ENCODE measurements around the gene DSCAM.

The DSCAM gene

DNA sequence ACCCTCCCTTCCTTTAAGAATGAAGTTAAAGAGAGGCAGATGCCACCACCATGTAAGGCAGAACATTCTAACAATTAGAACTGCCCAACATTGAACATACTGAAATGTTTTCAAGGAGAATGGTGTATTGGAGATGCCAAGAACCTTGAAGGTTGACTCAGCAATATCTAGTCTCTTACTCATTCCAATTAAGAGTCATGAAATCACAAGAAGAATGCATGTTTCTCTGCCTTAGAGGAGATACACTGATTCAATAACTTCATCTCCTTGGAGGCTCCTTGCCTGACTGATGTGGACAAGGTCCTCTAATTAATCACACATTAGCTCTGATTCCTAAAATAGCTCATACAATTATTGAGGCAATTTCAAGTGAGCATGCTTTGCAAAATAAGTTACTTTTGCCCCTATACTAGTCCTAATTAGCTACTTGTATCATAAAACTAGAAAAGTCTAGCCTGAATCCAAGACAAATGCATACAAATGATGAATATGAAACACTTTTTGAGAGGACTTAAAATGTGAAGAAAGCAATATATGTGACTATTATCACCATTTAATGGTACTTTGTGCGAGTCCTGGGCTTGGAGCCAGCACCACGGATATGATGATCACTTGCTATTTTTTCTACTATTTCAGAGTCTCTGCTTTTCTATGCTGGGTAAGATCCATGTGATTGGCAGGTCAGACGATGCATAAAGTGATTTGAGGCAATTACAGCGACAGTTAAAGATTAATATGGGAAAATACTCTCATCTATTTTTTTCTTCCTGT is 114.5 kb downstream of the DSCAM start:
- Mint-ChIP-seq H3K9me3 (peaks cover 8% of the 10 kb centered on the region), H3K36me3 (ENCODE audit: low read depth) (no peaks in the 10 kb centered on the region), H3K4me3 (no peak overlapping the region), H3K27me3 (no peaks in the 10 kb centered on the region), H3K4me1 (ENCODE audit: low read depth) (no peaks in the 10 kb centered on the region), H3K27ac (no peak overlapping the region)
- intact Hi-C loops (cut with micrococcal nuclease), result no loop called here

DNA sequence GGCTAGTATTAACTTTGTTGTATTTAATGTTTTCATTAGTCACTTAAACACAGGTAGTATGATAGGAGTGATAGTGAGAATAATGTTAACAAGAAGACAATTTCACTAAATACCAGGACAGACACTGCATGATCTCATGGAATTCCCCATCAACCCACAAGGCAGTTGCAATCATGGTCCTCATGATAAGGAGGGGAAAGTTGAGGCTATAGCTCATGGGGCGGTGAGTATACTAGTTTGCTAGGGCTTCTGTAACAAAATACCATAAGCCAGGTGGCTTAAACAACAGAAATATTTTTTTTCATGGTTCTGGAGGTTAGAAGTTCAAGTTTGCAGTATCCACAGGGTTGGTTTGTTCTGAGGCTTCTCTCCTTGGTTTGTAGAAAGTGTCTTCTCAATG is 115.8 kb downstream of the DSCAM start:
- Mint-ChIP-seq H3K9me3 (peaks cover 13% of the 10 kb centered on the region), H3K4me1 (ENCODE audit: low read depth) (no peaks in the 10 kb centered on the region), H3K36me3 (ENCODE audit: low read depth) (no peaks in the 10 kb centered on the region), H3K27me3 (no peaks in the 10 kb centered on the region), H3K27ac (no peak overlapping the region), H3K4me3 (no peak overlapping the region)
- intact Hi-C loops (cut with micrococcal nuclease), result no loop called here

DNA sequence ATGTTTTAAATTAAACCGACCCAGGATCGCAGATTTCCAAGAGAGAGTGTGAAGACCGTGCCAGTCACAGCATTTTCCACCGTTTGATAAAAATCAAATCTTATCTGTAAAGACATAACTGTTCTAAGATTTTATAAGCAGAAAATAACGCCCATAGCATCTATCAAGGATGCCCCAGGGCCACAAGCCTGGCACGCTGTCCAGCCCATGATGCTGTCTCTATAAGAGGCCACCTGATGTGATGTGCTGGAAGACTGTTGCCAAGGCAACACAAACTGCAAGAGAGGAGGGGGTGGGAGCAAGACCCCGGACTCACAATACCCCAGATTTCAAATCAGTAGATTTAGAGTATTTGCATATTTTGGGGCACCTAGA is 116.5 kb downstream of the DSCAM start:
- Mint-ChIP-seq H3K27me3 (no peaks in the 10 kb centered on the region), H3K36me3 (ENCODE audit: low read depth) (no peaks in the 10 kb centered on the region), H3K9me3 (peaks cover 13% of the 10 kb centered on the region), H3K27ac (no peak overlapping the region), H3K4me1 (ENCODE audit: low read depth) (no peaks in the 10 kb centered on the region), H3K4me3 (no peak overlapping the region)
- intact Hi-C loops (cut with micrococcal nuclease), result no loop called here

DNA sequence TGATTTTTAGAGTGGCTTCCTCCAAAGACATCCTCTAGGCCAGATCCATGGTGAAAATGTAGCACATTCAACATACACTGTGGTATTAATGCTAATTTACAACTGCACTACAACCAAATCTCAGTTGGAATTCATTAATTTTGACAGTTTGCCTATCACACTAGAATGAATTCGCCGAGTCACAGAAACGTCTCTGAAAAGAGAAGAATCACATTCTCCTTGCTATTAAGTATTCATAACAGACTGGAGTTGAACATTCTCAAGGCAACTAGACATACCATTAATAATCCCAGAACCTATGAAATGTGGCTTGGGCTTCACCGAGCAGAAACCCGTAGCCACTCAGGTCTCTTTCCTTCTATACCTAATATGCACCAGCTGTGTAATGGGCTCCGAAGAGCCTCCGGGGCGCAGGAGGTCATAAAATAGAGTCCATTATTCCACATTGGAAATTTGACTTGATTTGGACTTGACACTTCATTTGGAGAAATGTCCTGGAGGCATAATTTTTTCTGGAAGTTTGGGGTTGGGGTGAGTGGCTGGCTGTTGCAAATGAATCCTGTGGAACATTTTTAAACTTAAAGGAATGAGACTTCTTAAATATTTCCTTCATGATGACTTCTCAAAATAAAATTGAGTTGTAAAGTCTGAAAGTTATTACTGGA is 117.1 kb downstream of the DSCAM start:
- H3K27ac Mint-ChIP-seq, result no peak overlapping the region

DNA sequence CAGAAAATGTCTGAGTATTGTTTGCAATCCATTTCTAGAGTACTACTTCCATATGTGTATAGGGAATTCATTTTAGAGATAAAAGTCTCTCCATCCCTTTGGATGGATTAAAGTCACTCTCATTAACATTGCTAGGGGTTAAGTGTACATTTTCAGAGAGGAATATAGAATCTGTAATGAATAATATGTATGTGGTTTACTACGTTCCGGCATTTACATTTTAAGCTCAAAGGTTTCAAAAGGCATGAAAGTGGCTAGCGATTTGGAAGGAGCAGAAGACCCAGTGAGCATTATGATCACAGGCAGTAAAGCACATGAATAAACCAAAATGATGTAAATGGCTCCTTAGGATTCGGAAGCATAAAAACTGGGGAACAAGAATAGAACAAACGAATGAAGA is 123.0 kb downstream of the DSCAM start:
- H3K36me3 Mint-ChIP-seq (ENCODE audit: low read depth), result no peaks in the 10 kb centered on the region
- H3K27me3 Mint-ChIP-seq, result no peaks in the 10 kb centered on the region
- H3K4me1 Mint-ChIP-seq (ENCODE audit: low read depth), result no peaks in the 10 kb centered on the region
- peaks cover 35% of the 10 kb centered on the region for H3K9me3 Mint-ChIP-seq
- H3K27ac Mint-ChIP-seq, result no peak overlapping the region
- intact Hi-C loops (cut with micrococcal nuclease), result no loop called here
- H3K4me3 Mint-ChIP-seq, result no peak overlapping the region

More for the DNA sequence above, 117.1 kb downstream of the DSCAM start:
- intact Hi-C loops (cut with micrococcal nuclease), result no loop called here
- Mint-ChIP-seq H3K9me3 (peaks cover 13% of the 10 kb centered on the region), H3K4me1 (ENCODE audit: low read depth) (no peaks in the 10 kb centered on the region), H3K36me3 (ENCODE audit: low read depth) (no peaks in the 10 kb centered on the region), H3K4me3 (no peak overlapping the region), H3K27me3 (no peaks in the 10 kb centered on the region)

DNA sequence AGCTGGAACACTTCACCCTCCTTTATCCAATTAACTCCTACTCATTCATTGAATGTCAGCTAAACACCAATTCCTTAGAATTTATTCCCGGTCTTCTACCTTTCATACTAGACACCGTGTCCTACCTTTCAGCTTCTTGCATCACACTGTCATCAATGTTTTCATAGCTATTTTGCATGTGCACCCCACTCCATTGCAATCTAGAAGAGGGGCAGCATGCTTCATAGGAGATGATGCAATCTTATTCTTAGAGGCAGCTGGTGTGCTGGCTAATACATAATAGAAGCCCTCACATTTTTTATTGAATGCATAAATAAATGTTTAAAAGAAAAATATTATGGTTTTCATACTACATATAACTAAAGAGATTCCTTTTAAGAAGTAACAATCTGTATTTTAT is 123.6 kb downstream of the DSCAM start:
- intact Hi-C loops (cut with micrococcal nuclease), result no loop called here
- Mint-ChIP-seq H3K4me1 (ENCODE audit: low read depth) (no peaks in the 10 kb centered on the region), H3K4me3 (no peak overlapping the region), H3K27me3 (no peaks in the 10 kb centered on the region), H3K36me3 (ENCODE audit: low read depth) (no peaks in the 10 kb centered on the region), H3K27ac (no peak overlapping the region), H3K9me3 (peaks cover 40% of the 10 kb centered on the region)

DNA sequence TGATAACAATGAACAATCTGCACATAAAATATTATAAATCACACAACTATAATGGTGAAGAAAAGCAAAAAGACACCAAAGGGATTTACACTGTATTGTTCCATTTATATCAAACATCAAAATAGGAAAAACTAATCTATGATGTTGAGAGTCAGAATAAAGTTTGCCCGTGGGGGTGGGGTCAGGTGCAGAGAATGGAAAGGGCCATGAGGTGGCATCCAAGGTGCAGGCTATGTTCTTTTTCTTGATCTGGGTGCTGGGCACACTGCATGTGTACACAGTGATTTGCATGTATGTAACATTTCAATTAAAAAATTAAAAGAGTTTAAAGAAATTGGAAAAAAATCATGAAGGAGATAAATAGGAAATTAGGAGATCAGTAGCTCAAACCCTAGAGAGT is 127.3 kb downstream of the DSCAM start:
- Mint-ChIP-seq H3K9me3 (peaks cover 33% of the 10 kb centered on the region), H3K27ac (no peak overlapping the region), H3K27me3 (no peaks in the 10 kb centered on the region), H3K36me3 (ENCODE audit: low read depth) (no peaks in the 10 kb centered on the region), H3K4me3 (no peak overlapping the region), H3K4me1 (ENCODE audit: low read depth) (no peaks in the 10 kb centered on the region)
- intact Hi-C loops (cut with micrococcal nuclease), result no loop called here

DNA sequence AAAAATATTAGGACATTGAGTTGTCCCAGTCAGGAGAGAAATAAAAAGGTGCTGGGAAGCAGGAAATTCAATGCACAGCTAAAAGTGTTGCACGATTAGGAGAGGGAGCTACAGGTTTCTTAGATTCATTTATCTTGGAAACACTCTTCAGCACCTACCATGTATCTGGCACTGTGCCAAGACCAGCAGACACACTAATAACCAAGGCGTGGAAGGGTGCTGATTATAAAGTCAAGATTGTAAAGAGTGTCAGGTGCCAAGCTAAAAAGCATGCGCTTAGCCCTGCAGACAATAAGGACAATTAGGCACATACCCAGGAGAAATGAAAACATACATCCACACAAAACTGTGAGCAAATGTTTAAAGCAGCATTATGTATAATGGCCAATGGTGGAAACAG is 129.9 kb downstream of the DSCAM start:
- Mint-ChIP-seq H3K9me3 (peaks cover 32% of the 10 kb centered on the region), H3K27ac (no peak overlapping the region), H3K4me3 (no peak overlapping the region), H3K4me1 (ENCODE audit: low read depth) (no peaks in the 10 kb centered on the region), H3K36me3 (ENCODE audit: low read depth) (no peaks in the 10 kb centered on the region), H3K27me3 (no peaks in the 10 kb centered on the region)
- intact Hi-C loops (cut with micrococcal nuclease), result no loop called here

DNA sequence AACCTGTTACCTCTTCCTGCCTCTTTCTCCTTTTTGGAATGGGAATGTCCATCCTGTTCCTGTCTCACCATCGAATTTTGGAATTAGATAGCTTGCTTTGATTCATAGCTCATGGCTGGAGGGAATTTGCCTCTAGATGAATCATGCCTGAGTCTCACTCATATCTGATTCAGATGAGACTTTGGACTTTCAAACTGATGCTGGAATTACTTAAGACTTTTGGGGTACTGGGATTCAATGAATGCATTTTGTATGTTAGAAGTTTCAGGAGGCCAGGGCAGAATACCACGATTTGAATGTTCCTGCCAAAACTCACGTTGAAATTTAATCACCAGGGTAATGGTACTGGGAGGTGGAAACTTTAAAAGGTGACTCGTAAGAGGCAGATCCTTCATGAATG is 132.4 kb downstream of the DSCAM start:
- Mint-ChIP-seq H3K4me3 (no peak overlapping the region), H3K4me1 (ENCODE audit: low read depth) (no peaks in the 10 kb centered on the region), H3K27me3 (no peaks in the 10 kb centered on the region), H3K27ac (no peak overlapping the region), H3K9me3 (peaks cover 13% of the 10 kb centered on the region), H3K36me3 (ENCODE audit: low read depth) (no peaks in the 10 kb centered on the region)
- intact Hi-C loops (cut with micrococcal nuclease), result no loop called here

DNA sequence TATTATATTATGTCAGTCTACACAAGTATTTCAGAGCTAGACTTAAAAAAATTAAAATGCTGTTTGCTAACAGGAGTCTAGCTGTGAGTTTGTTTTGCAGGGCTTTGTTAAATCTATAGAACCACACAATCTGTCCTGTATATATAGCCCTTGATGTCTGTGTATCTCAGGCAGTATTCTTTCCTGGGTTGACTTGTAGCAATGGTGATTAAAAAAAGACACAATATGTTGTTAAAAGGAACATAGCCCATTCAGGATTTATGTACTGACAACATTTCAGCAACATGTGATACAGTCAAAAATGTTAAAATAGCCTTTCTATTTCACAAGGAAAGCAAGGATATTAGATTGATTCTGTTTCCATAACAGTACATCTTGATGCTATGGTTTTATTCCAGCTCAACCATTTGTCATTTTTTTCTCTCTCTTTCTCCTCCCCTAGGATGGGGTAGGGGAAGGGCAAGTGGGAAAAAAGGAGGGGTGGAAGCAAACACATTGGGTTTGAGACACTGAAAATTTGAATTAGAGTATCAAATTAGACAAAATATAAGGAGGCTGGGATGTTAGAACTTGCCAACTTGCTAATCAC is 139.2 kb downstream of the DSCAM start:
- no peaks in the 10 kb centered on the region for H3K4me1 Mint-ChIP-seq (ENCODE audit: low read depth)
- intact Hi-C loops (cut with micrococcal nuclease), result no loop called here
- H3K27me3 Mint-ChIP-seq, result no peaks in the 10 kb centered on the region
- H3K9me3 Mint-ChIP-seq, result no peaks in the 10 kb centered on the region
- no peaks in the 10 kb centered on the region for H3K36me3 Mint-ChIP-seq (ENCODE audit: low read depth)
- no peak overlapping the region for H3K4me3 Mint-ChIP-seq
- H3K27ac Mint-ChIP-seq, result no peak overlapping the region

DNA sequence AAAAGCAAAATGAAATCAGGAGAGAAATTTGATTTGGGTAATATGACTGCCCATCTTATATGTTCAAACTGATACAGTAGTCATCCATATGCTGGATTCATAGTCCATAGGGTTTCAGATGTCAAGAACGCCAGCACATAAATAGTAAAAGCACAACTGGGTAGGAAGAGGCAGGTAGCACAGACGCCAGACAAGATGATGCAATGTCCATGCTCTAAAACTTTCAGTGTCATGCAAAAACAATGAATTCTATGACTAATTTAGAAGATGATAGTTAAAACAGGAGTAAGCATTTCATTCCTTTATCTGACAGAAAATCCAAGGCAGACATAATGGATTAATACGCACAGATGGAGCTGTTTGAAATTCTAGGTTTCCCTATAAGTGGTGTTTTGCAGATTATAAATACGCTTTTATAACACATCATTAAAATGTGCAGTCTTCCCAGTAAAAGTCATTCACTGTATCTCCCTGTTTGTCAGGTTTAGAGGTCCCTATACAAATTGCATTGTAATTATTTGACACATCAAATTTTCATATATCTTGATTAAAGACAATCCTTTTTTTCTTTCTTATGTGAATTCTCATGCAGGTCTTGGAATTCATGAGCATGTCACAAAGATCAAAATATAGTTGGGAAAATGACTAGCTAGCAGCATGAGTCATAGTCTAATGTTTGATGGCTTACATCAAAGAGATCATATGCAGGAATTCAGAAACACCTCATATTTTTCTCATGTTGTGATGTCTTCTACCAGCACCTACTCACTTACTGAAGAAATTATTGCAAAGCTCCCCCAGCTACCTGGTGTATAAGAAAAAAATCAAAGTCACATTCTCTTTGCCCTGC is 139.9 kb downstream of the DSCAM start:
- no peaks in the 10 kb centered on the region for H3K27me3 Mint-ChIP-seq
- H3K4me1 Mint-ChIP-seq (ENCODE audit: low read depth), result no peaks in the 10 kb centered on the region
- intact Hi-C loops (cut with micrococcal nuclease), result no loop called here
- H3K9me3 Mint-ChIP-seq, result no peaks in the 10 kb centered on the region
- no peaks in the 10 kb centered on the region for H3K36me3 Mint-ChIP-seq (ENCODE audit: low read depth)
- no peak overlapping the region for H3K27ac Mint-ChIP-seq
- H3K4me3 Mint-ChIP-seq, result no peak overlapping the region

DNA sequence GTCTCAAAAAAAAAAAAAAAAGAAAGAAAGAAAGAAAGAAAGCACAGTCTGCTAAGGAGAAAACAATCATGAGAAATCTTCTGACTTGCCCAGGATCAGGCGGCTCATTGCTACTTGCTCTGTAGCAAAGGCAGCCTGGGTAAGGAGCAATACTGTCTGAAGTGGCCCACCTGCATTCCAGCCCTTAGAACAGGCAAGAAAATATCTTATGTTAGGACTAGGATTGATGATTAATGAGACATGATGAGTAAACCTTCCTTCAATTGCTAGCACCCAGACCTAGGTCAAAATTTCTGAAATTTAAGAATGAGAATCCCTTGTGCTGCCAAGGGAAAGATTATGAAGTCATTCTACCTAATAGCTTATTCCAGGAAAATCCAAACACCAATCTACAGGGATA is 140.8 kb downstream of the DSCAM start:
- H3K27ac Mint-ChIP-seq, result no peak overlapping the region
- intact Hi-C loops (cut with micrococcal nuclease), result no loop called here
- no peaks in the 10 kb centered on the region for H3K9me3 Mint-ChIP-seq
- no peaks in the 10 kb centered on the region for H3K36me3 Mint-ChIP-seq (ENCODE audit: low read depth)
- no peak overlapping the region for H3K4me3 Mint-ChIP-seq
- H3K27me3 Mint-ChIP-seq, result no peaks in the 10 kb centered on the region
- H3K4me1 Mint-ChIP-seq (ENCODE audit: low read depth), result no peaks in the 10 kb centered on the region

DNA sequence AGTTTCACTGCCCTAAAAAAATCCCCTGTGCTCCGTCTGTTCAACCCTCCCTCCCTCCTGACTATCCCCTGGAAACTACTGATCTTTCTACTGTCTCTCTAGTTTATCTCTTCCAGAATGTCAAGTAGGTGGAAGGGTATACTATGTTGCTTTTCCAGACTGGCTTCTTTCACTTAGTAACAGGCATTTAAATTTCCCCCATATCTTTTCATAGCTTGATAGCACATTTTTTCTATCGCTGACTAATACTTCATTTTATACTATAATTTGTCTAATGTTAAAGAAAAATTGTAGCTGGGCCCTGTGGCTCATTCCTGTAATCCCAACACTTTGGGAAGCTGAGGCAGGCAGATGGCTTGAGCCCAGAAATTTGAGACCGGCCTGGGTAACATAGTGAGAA is 142.8 kb downstream of the DSCAM start:
- no peaks in the 10 kb centered on the region for H3K4me1 Mint-ChIP-seq (ENCODE audit: low read depth)
- H3K27ac Mint-ChIP-seq, result no peak overlapping the region
- no peak overlapping the region for H3K4me3 Mint-ChIP-seq
- no peaks in the 10 kb centered on the region for H3K36me3 Mint-ChIP-seq (ENCODE audit: low read depth)
- no peaks in the 10 kb centered on the region for H3K9me3 Mint-ChIP-seq
- H3K27me3 Mint-ChIP-seq, result no peaks in the 10 kb centered on the region
- intact Hi-C loops (cut with micrococcal nuclease), result no loop called here

DNA sequence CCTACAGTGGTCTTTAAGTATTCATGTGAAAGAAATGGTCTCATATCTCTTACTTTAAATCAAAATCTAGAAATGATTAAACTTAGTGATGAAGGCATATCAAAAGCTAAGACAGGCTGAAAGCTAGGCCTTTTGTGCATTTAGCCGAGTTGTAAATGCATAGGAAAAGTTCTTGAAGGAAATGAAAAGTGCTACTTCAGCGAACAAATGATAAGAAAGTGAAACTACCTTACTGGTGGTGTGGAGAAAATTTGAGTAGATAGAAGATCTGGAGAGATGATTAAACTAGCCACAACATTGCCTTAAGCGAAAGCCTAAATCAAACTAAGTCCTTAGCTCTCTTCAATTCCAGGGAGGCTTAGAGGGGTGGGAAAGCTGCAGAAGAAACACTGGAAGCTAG is 147.6 kb downstream of the DSCAM start:
- H3K27me3 Mint-ChIP-seq, result no peaks in the 10 kb centered on the region
- intact Hi-C loops (cut with micrococcal nuclease), result no loop called here
- H3K4me3 Mint-ChIP-seq, result no peak overlapping the region
- no peaks in the 10 kb centered on the region for H3K36me3 Mint-ChIP-seq (ENCODE audit: low read depth)
- H3K9me3 Mint-ChIP-seq, result no peaks in the 10 kb centered on the region
- H3K4me1 Mint-ChIP-seq (ENCODE audit: low read depth), result no peaks in the 10 kb centered on the region
- no peak overlapping the region for H3K27ac Mint-ChIP-seq

All from dendritic cell treated with granulocyte-macrophage colony-stimulating factor and Interleukin-4, amounts not matched to agents 40 ng/mL and 50 ng/mL, for 4 days (primary cell).